AG08395 (cell line): ENCODE measurements around the gene GIMAP7.
"Not testable (repeated sequence)": the region's sequence is repeated elsewhere in the genome, so short reads cannot be mapped to it uniquely, and the experiment has no call there.

Source experiments
- DNase-seq: peaks from one replicate; pipeline ENCODE4 v3.0.0; 2012; ENCODE audit warnings: mixed read lengths, low spot score

Gene GIMAP7

GRCh38 chr7:150514748-150515222 is at the start of gene GIMAP7:
GIMAP7 (plus strand) TSS chr7:150514872; CDS start chr7:150519975, 5,103 bp downstream.
- DNase-seq, result no peak

GRCh38 chr7:150464962-150465361 is 49.7 kb upstream of the GIMAP7 start:
- DNase-seq, result no peak

GRCh38 chr7:150465414-150465813 is 49.3 kb upstream of the GIMAP7 start:
- no peak for DNase-seq

GRCh38 chr7:150466477-150466876 is 48.2 kb upstream of the GIMAP7 start:
- DNase-seq, result no peak

- no peak for DNase-seq
Observed at GRCh38 chr7:150468241-150468640, 46.4 kb upstream of the GIMAP7 start.

- DNase-seq, result no peak
Observed at GRCh38 chr7:150471886-150472285, 42.8 kb upstream of the GIMAP7 start.

- DNase-seq, result no peak
Observed at GRCh38 chr7:150473902-150474301, 40.8 kb upstream of the GIMAP7 start.

GRCh38 chr7:150476285-150476684 is 38.4 kb upstream of the GIMAP7 start:
- no peak for DNase-seq

- DNase-seq, result no peak
Observed at GRCh38 chr7:150476819-150477631, 37.6 kb upstream of the GIMAP7 start.

GRCh38 chr7:150479023-150479716 is 35.5 kb upstream of the GIMAP7 start:
- no peak for DNase-seq

- DNase-seq, result no peak
Observed at GRCh38 chr7:150481186-150481920, 33.3 kb upstream of the GIMAP7 start.

- no peak for DNase-seq
Observed at GRCh38 chr7:150481922-150482321, 32.8 kb upstream of the GIMAP7 start.

GRCh38 chr7:150483514-150483913 is 31.2 kb upstream of the GIMAP7 start:
- not testable (repeated sequence) for DNase-seq

GRCh38 chr7:150484071-150484470 is 30.6 kb upstream of the GIMAP7 start:
- not testable (repeated sequence) for DNase-seq

GRCh38 chr7:150487625-150488024 is 27.0 kb upstream of the GIMAP7 start:
- DNase-seq, result no peak

GRCh38 chr7:150489782-150490181 is 24.9 kb upstream of the GIMAP7 start:
- no peak for DNase-seq

GRCh38 chr7:150493442-150493841 is 21.2 kb upstream of the GIMAP7 start:
- not testable (repeated sequence) for DNase-seq

GRCh38 chr7:150502519-150502918 is 12.2 kb upstream of the GIMAP7 start:
- no peak for DNase-seq

GRCh38 chr7:150503155-150503554 is 11.5 kb upstream of the GIMAP7 start:
- no peak for DNase-seq

- DNase-seq, result no peak
Observed at GRCh38 chr7:150503581-150503980, 11.1 kb upstream of the GIMAP7 start.

- DNase-seq, result no peak
Observed at GRCh38 chr7:150507947-150508602, 6.6 kb upstream of the GIMAP7 start.

GRCh38 chr7:150511048-150511447 is 3.6 kb upstream of the GIMAP7 start:
- no peak for DNase-seq
